ENCODE results near the gene SEPTIN6. TPM values are rescaled to one million over a fixed set of nuclear protein-coding genes. Genes with fewer than 3 reads are reported as not detected.
"Not testable (repeated sequence)": the region's sequence is repeated elsewhere in the genome, so short reads cannot be mapped to it uniquely, and the experiment has no call there.

Gene SEPTIN6
- total RNA-seq, 2 experiments from 2014 or later, result 132 to 134 TPM

DNA sequence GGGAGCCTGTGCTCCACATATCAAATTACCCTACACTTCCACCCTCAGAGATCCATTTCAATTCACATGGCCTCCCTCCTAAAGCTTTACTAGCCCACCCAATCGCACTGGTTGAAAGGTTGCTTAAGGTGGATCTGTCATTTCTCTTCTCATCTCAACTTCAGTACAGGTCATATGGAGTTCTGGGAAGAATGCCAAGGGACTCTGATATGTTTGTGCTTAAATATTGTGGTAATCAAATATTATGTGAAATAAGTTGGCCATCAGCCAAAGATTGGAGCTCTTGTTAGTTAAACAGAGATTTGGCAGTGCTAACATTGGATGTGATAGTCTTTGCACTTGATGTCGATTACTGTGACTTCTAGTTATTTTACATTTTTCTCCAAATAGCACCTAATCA, 20.5 kb downstream of the SEPTIN6 start:
- Histone ChIP-seq H3K36me3 (ENCODE audit: insufficient read depth, low read length) (peaks cover 58% of the 10 kb centered on the region), H3K4me3 (ENCODE audit: low read length) (no peak overlapping the region), H3K27me3 (ENCODE audit: control insufficient read depth in 1 of 2, insufficient read depth in 2 of 2, low read length in 2 of 2) (no peaks in the 10 kb centered on the region), H3K9me3 (ENCODE audit: control insufficient read depth in 1 of 2, insufficient read depth in 1 of 2, low read length in 2 of 2) (no peaks in the 10 kb centered on the region), H3K4me1 (ENCODE audit: insufficient read depth, low read length) (peaks cover 57% of the 10 kb centered on the region), H3K27ac (ENCODE audit: low read depth in 1 of 2, low read length in 2 of 2) (peak overlapping the region in 1 of 2 donors; percentile 10)
- DNase-seq (no peak), ATAC-seq (ENCODE audit: poor library complexity) (no peak)
- POLR2A ChIA-PET, result interaction anchor here (0.7 to 3.3 kb wide), 5 partner anchors 10 to 119 kb away, joined by 3 to 34 read pairs (median 5); partner anchors contain the start of genes RPL39 and SEPTIN6
- peaks cover 48% of the 10 kb centered on the region for H3K4me1 Mint-ChIP-seq (ENCODE audit: low read depth)
- H3K36me3 Mint-ChIP-seq (ENCODE audit: low read depth), result peaks cover 76% of the 10 kb centered on the region
- H3K9me3 Mint-ChIP-seq, result no peaks in the 10 kb centered on the region
- intact Hi-C loops (cut with DNase I, micrococcal nuclease), result no loop called here
- H3K27me3 Mint-ChIP-seq, result no peaks in the 10 kb centered on the region
- CTCF ChIA-PET, result interaction anchor here (0.6 to 2.8 kb wide), 4 partner anchors 8 to 57 kb away, joined by 3 to 9 read pairs (median 4); partner anchors contain the start of gene SEPTIN6
- H3K27ac Mint-ChIP-seq, result peak overlapping the region; percentile 72
- TF ChIP-seq, protein P1, sequence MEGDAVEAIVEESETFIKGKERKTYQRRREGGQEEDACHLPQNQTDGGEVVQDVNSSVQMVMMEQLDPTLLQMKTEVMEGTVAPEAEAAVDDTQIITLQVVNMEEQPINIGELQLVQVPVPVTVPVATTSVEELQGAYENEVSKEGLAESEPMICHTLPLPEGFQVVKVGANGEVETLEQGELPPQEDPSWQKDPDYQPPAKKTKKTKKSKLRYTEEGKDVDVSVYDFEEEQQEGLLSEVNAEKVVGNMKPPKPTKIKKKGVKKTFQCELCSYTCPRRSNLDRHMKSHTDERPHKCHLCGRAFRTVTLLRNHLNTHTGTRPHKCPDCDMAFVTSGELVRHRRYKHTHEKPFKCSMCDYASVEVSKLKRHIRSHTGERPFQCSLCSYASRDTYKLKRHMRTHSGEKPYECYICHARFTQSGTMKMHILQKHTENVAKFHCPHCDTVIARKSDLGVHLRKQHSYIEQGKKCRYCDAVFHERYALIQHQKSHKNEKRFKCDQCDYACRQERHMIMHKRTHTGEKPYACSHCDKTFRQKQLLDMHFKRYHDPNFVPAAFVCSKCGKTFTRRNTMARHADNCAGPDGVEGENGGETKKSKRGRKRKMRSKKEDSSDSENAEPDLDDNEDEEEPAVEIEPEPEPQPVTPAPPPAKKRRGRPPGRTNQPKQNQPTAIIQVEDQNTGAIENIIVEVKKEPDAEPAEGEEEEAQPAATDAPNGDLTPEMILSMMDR (IDR thresholded peaks at IDR 0.05), result no peak
- H3K4me3 Mint-ChIP-seq, result peak overlapping the region; percentile 10

GRCh38 chrX:119669424-119670037, 23.4 kb downstream of the SEPTIN6 start:
- Histone ChIP-seq H3K9me3 (ENCODE audit: control insufficient read depth in 1 of 2, insufficient read depth in 1 of 2, low read length in 2 of 2) (no peaks in the 10 kb centered on the region), H3K27ac (ENCODE audit: low read depth in 1 of 2, low read length in 2 of 2) (no peak overlapping the region), H3K36me3 (ENCODE audit: insufficient read depth, low read length) (peaks cover 64% of the 10 kb centered on the region), H3K27me3 (ENCODE audit: control insufficient read depth in 1 of 2, insufficient read depth in 2 of 2, low read length in 2 of 2) (no peaks in the 10 kb centered on the region), H3K4me1 (ENCODE audit: insufficient read depth, low read length) (peaks cover 44% of the 10 kb centered on the region), H3K4me3 (ENCODE audit: low read length) (no peak overlapping the region)
- H3K27me3 Mint-ChIP-seq, result no peaks in the 10 kb centered on the region
- H3K36me3 Mint-ChIP-seq (ENCODE audit: low read depth), result peaks cover 74% of the 10 kb centered on the region
- peak overlapping the region; percentile 53 for H3K27ac Mint-ChIP-seq
- intact Hi-C loops (cut with DNase I, micrococcal nuclease), result no loop called here
- ATAC-seq (ENCODE audit: poor library complexity) (no peak), DNase-seq (no peak)
- peaks cover 27% of the 10 kb centered on the region for H3K4me1 Mint-ChIP-seq (ENCODE audit: low read depth)
- ChIA-PET POLR2A (interaction anchor here (0.6 kb wide), 1 partner anchor 21 kb away, joined by 3 read pairs; no protein-coding TSS in a partner anchor), CTCF (interaction anchor here (0.5 kb wide), 1 partner anchor 63 kb away, joined by 3 read pairs; no protein-coding TSS in a partner anchor)
- H3K4me3 Mint-ChIP-seq, result no peak overlapping the region
- TF ChIP-seq, protein P1 (IDR thresholded peaks at IDR 0.05), result no peak
- no peaks in the 10 kb centered on the region for H3K9me3 Mint-ChIP-seq

DNA sequence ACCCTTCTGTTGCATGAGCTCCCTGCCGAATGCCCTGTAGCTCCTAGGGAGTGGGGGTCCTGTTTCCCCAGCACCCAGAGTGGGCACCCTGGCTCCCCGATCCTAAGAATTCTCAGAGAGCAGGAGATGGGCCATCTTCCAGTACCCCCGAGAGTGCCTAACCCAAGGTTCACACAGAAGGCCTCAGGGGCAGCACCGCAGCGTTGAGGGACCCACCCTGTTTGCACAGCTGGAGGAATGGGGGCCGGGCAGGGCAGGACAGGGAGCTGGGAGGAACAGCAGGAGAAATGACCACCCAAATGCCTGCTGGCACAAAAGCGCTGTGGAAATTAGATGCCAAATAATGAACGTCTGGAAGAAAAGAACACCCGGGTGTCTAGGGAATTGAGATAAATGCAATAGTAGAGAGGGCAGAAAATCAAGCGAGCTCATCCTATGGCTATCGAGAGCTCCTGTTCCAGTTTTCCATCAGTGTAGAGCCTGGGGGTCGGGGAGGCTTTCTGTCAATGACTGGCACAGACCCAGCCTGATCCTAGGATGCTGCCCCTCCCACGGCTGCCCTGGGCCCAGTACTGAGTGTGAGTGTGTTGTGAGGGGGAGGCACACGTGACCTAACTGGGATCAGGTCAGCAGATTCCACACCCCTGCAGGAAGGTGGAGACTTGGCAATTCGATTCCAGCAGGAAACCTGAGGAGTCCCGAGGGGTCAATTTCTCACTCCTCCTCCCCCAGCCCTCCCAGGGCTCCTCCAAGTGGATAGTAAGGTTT, 25.7 kb downstream of the SEPTIN6 start:
- Mint-ChIP-seq H3K27me3 (no peaks in the 10 kb centered on the region), H3K4me1 (ENCODE audit: low read depth) (peaks cover 29% of the 10 kb centered on the region), H3K36me3 (ENCODE audit: low read depth) (peaks cover 73% of the 10 kb centered on the region), H3K27ac (no peak overlapping the region), H3K9me3 (no peaks in the 10 kb centered on the region), H3K4me3 (no peak overlapping the region)
- TF ChIP-seq, protein P1 (IDR thresholded peaks at IDR 0.05), result no peak
- no peak for ATAC-seq (ENCODE audit: poor library complexity)
- H3K4me3 ChIP-seq (ENCODE audit: low read length), result no peak overlapping the region
- ChIA-PET POLR2A (interaction anchor here (1.1 to 1.5 kb wide), 3 partner anchors 9 to 124 kb away, joined by 3 to 4 read pairs (median 3); partner anchors contain the start of gene RPL39), CTCF (no interaction called here)
- H3K4me1 ChIP-seq (ENCODE audit: insufficient read depth, low read length), result peaks cover 39% of the 10 kb centered on the region
- intact Hi-C loops (cut with DNase I, micrococcal nuclease), result no loop called here
- H3K27me3 ChIP-seq (ENCODE audit: control insufficient read depth in 1 of 2, insufficient read depth in 2 of 2, low read length in 2 of 2), result no peaks in the 10 kb centered on the region
- no peak overlapping the region for H3K27ac ChIP-seq (ENCODE audit: low read depth in 1 of 2, low read length in 2 of 2)
- no peaks in the 10 kb centered on the region for H3K9me3 ChIP-seq (ENCODE audit: control insufficient read depth in 1 of 2, insufficient read depth in 1 of 2, low read length in 2 of 2)
- peaks cover 59% of the 10 kb centered on the region for H3K36me3 ChIP-seq (ENCODE audit: insufficient read depth, low read length)
- no peak for DNase-seq

DNA sequence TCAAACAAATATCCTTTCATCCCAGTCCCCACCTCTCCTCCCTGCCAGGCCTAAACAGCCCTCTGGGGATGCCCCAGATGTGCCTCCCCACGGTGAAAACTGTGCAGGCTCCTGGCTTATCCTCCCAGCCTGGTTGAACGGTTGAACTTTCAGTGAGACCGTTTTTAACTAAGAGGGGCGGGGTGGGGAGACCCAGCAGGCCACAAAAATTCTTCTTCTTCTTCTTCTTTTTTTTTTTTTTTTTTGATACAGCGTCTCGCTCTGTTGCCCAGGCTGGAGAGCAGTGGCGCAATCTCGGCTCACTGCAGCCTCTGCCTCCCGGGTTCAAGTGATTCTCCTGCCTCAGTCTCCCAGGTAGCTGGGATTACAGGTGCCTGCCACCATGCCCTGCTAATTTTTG, 28.1 kb downstream of the SEPTIN6 start:
- H3K27ac Mint-ChIP-seq; H3K27ac ChIP-seq (ENCODE audit: low read depth in 1 of 2, low read length in 2 of 2); H3K4me3 ChIP-seq (ENCODE audit: low read length); ATAC-seq (ENCODE audit: poor library complexity); H3K9me3 Mint-ChIP-seq; H3K27me3 Mint-ChIP-seq; intact Hi-C loops (cut with DNase I, micrococcal nuclease); H3K27me3 ChIP-seq (ENCODE audit: control insufficient read depth in 1 of 2, insufficient read depth in 2 of 2, low read length in 2 of 2); H3K4me3 Mint-ChIP-seq; H3K9me3 ChIP-seq (ENCODE audit: control insufficient read depth in 1 of 2, insufficient read depth in 1 of 2, low read length in 2 of 2); DNase-seq: not testable (repeated sequence)
- ChIA-PET CTCF (interaction anchor here (0.9 kb wide), 1 partner anchor 8 kb away, joined by 4 read pairs; no protein-coding TSS in a partner anchor), POLR2A (interaction anchor here (1.9 kb wide), 1 partner anchor 28 kb away, joined by 4 read pairs; the partner anchor contains the start of gene SEPTIN6)
- peaks cover 71% of the 10 kb centered on the region for H3K36me3 Mint-ChIP-seq (ENCODE audit: low read depth)
- peaks cover 24% of the 10 kb centered on the region for H3K4me1 Mint-ChIP-seq (ENCODE audit: low read depth)
- Histone ChIP-seq H3K4me1 (ENCODE audit: insufficient read depth, low read length) (peaks cover 31% of the 10 kb centered on the region), H3K36me3 (ENCODE audit: insufficient read depth, low read length) (peaks cover 53% of the 10 kb centered on the region)
